NCI-H345 treated with DMSO at 0.1 percent for 48 hours (cell line): ENCODE results near the gene TXNL4A.
"Not testable (repeated sequence)": the region's sequence is repeated elsewhere in the genome, so short reads cannot be mapped to it uniquely, and the experiment has no call there.

Source experiments
- DNase-seq: peaks from one replicate; lab custom pipeline; 2025; ENCODE audit not compliant: unreplicated experiment; lab: John Stamatoyannopoulos, UW

Gene TXNL4A

GRCh38 chr18:79999701-80000100 is 11.3 kb upstream of the TXNL4A start:
- not testable (repeated sequence) for DNase-seq

- DNase-seq: no peak
These were observed 3.1 kb upstream of the TXNL4A start for GRCh38 chr18:79991494-79991893.

- DNase-seq: no peak
These were observed 783 bp upstream of the TXNL4A start for GRCh38 chr18:79989195-79989497.

GRCh38 chr18:79988071-79988450 is 302 bp downstream of the TXNL4A start:
- peak; percentile 17 for DNase-seq

- DNase-seq: no peak
These were observed 797 bp downstream of the TXNL4A start for GRCh38 chr18:79987566-79987965.

- DNase-seq: no peak
These were observed 1.6 kb downstream of the TXNL4A start for GRCh38 chr18:79986726-79987125.

- DNase-seq: no peak
These were observed 3.2 kb downstream of the TXNL4A start for GRCh38 chr18:79985172-79985571.

- no peak for DNase-seq
These were observed 4.6 kb downstream of the TXNL4A start for GRCh38 chr18:79983793-79984192.

GRCh38 chr18:79983253-79983652 is 5.1 kb downstream of the TXNL4A start:
- no peak for DNase-seq

- DNase-seq: no peak
These were observed 5.6 kb downstream of the TXNL4A start for GRCh38 chr18:79982736-79983135.

GRCh38 chr18:79980585-79980984 is 7.8 kb downstream of the TXNL4A start:
- no peak for DNase-seq

- DNase-seq: no peak
These were observed 8.5 kb downstream of the TXNL4A start for GRCh38 chr18:79979843-79980242.

GRCh38 chr18:79975985-79976680 is 12.2 kb downstream of the TXNL4A start:
- no peak for DNase-seq

GRCh38 chr18:79975043-79975442 is 13.3 kb downstream of the TXNL4A start:
- DNase-seq: no peak

- DNase-seq: no peak
These were observed 14.2 kb downstream of the TXNL4A start for GRCh38 chr18:79974025-79974654.

- no peak for DNase-seq
These were observed 14.8 kb downstream of the TXNL4A start for GRCh38 chr18:79973517-79973916.

- DNase-seq: no peak
These were observed 15.6 kb downstream of the TXNL4A start for GRCh38 chr18:79972720-79973119.

GRCh38 chr18:79971986-79972385 is 16.4 kb downstream of the TXNL4A start:
- no peak for DNase-seq

GRCh38 chr18:79971211-79971952 is 17.0 kb downstream of the TXNL4A start:
- DNase-seq: no peak

- no peak for DNase-seq
These were observed 17.8 kb downstream of the TXNL4A start for GRCh38 chr18:79970419-79971133.

GRCh38 chr18:79965119-79965902 is 23.1 kb downstream of the TXNL4A start:
- DNase-seq: no peak
